B cell (primary cell): ENCODE results near the gene TSFM.

Source experiments
- EZH2 ChIP-seq: IDR thresholded peaks from 2 replicates; pipeline ENCODE4 v1.6.1; 2012; ENCODE audit warnings: borderline replicate concordance, low read depth, mild to moderate bottlenecking, moderate library complexity, low read length; ENCODE audit not compliant: insufficient read depth, poor library complexity, severe bottlenecking
- TF ChIP-seq, protein P1 (sequence below): fragments of 200-600 bp; IDR thresholded peaks from one replicate; pipeline ENCODE4 v1.8.0; 2022; ENCODE audit warnings: antibody characterized with exemption, mild to moderate bottlenecking

DNA sequence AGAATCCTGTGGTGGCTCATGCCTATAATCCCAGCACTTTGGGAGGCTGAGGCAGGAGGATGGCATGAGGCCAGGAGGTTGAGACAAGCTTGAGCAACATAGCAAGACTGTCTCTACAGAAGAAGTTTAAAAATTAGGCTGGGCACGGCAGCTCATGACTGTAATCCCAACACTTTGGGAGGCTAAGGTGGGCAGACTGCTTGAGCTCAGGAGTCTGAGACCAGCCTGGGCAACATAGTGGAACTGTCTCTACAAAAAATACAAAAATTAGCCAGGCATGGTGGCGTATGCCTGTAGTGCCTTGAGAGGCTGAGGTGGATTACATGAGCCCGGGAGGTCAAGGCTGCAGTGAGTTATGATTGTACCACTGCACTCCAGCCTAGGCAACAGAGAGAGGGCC is 14.7 kb upstream of the TSFM start:
- no peak for TF ChIP-seq EZH2
- TF ChIP-seq, protein P1, sequence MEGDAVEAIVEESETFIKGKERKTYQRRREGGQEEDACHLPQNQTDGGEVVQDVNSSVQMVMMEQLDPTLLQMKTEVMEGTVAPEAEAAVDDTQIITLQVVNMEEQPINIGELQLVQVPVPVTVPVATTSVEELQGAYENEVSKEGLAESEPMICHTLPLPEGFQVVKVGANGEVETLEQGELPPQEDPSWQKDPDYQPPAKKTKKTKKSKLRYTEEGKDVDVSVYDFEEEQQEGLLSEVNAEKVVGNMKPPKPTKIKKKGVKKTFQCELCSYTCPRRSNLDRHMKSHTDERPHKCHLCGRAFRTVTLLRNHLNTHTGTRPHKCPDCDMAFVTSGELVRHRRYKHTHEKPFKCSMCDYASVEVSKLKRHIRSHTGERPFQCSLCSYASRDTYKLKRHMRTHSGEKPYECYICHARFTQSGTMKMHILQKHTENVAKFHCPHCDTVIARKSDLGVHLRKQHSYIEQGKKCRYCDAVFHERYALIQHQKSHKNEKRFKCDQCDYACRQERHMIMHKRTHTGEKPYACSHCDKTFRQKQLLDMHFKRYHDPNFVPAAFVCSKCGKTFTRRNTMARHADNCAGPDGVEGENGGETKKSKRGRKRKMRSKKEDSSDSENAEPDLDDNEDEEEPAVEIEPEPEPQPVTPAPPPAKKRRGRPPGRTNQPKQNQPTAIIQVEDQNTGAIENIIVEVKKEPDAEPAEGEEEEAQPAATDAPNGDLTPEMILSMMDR = no peak
